Cardiac muscle cell (in vitro differentiated cells and primary cell): ENCODE results near the gene MACROD2. TPM values are rescaled to one million over a fixed set of nuclear protein-coding genes. Genes with fewer than 3 reads are reported as not detected.
"Not testable (repeated sequence)": the region's sequence is repeated elsewhere in the genome, so short reads cannot be mapped to it uniquely, and the experiment has no call there.

ENCODE experiments used
- DNase-seq, 2 donors: peaks; one replicate each; pipeline versions ENCODE4 v3.0.0 to v3.0.0-alpha.2; 2010 to 2017; ENCODE audit warnings: low read depth in 1 of 2, low spot score in 1 of 2
- H3K27ac ChIP-seq: fragments of 200-600 bp; sonication (generic); 2 replicates; pipeline ENCODE4 v1.5.1; 2016
- H3K27me3 ChIP-seq: fragments of 200-600 bp; sonication (generic); 2 replicates; pipeline ENCODE4 v1.6.0; 2016; ENCODE audit warnings: control low read depth
- H3K36me3 ChIP-seq: fragments of 200-600 bp; sonication (generic); 2 replicates; pipeline ENCODE4 v1.5.1; 2016; ENCODE audit warnings: control low read depth
- H3K4me1 ChIP-seq: fragments of 200-600 bp; sonication (generic); 2 replicates; pipeline ENCODE4 v1.8.1; 2017; ENCODE audit warnings: low read depth, mild to moderate bottlenecking, mixed run types
- H3K4me3 ChIP-seq: fragments of 200-600 bp; sonication (generic); 2 replicates; pipeline ENCODE4 v1.5.1; 2016; ENCODE audit warnings: mild to moderate bottlenecking
- H3K9me3 ChIP-seq: fragments of 200-600 bp; sonication (generic); 2 replicates; pipeline ENCODE4 v1.5.1; 2017; ENCODE audit warnings: low read depth, mild to moderate bottlenecking, control low read depth
- polyA plus RNA-seq: library from polyadenylated mRNA; unstranded; fragments of >200 nt; fragmentation: Nextera tagmentation; extraction: Ambion mirVana; gene quantifications from 2 replicates; pipeline ENCODE4 v1.2.1, GENCODE V29; 2016
- total RNA-seq: library from RNA; depleted of rRNA; stranded (reverse); fragments of >200 nt; gene quantifications from 2 replicates; pipeline ENCODE4 v1.2.3, GENCODE V29; 2016
- TF ChIP-seq, protein P1 (sequence below): IDR thresholded peaks from 2 replicates; pipeline ENCODE4 v1.5.1; 2012; ENCODE audit warnings: low read depth, mild to moderate bottlenecking, low read length

The MACROD2 gene
- total and polyA plus RNA-seq, 2 experiments from 2014 or later, result 9.3 to 14.4 TPM

DNA sequence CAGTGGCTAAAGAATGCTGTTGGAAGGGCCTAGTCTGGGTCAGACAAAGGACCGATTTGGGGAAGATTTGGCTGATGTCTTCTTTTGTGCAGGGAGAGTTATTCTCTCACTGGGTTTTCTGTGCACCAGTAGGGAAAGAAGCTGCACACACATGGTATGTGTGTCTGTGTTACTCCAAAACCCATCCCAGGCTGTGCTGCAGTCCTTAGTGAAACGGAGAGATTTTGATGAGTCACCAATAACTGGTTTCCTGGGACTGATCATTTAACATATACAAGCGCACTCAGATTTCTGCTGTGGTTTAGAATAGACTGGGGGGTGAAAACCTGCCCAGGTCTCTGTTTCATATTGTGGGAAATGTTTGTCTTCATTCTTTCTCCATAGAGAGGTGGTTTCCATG, 1528.1 kb downstream of the MACROD2 start:
- no peak for DNase-seq
- Histone ChIP-seq H3K4me1 (no peaks in the 10 kb centered on the region), H3K4me3 (no peak overlapping the region), H3K36me3 (no peaks in the 10 kb centered on the region), H3K27me3 (no peaks in the 10 kb centered on the region), H3K27ac (no peak overlapping the region), H3K9me3 (no peaks in the 10 kb centered on the region)
- TF ChIP-seq, protein P1, sequence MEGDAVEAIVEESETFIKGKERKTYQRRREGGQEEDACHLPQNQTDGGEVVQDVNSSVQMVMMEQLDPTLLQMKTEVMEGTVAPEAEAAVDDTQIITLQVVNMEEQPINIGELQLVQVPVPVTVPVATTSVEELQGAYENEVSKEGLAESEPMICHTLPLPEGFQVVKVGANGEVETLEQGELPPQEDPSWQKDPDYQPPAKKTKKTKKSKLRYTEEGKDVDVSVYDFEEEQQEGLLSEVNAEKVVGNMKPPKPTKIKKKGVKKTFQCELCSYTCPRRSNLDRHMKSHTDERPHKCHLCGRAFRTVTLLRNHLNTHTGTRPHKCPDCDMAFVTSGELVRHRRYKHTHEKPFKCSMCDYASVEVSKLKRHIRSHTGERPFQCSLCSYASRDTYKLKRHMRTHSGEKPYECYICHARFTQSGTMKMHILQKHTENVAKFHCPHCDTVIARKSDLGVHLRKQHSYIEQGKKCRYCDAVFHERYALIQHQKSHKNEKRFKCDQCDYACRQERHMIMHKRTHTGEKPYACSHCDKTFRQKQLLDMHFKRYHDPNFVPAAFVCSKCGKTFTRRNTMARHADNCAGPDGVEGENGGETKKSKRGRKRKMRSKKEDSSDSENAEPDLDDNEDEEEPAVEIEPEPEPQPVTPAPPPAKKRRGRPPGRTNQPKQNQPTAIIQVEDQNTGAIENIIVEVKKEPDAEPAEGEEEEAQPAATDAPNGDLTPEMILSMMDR, result no peak

DNA sequence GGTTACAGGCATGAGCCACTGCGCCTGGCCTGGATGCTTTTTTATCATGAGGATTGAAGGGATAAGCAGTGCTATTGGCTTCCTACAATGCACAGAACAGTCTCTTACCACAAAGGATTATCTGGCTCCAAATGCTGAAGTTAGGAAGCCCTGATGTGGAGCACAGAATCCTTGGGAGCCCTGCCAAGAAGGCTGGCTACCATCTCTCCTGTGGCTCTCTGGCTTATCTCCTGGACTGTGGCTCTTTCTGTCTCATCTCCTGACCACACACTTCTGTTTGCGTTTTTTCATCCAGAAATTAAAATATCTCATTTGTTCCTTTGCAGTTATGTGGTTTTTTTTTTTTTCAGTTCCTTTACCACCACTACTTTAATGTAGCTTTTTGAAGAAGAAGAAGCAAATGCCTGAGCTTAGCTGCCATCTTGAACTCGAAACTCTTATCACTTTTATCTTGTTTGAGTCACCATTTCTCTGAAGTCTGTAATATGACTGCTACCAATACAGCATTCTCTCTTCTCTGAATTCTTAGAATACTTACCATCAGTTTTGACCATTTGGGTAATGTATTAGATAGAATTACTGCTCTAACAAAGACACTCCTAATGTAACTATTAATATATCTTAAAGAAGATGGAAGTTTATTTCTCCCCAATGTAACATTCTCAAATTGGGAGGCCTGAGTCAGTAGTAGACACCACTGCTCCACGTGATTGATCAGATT, 1533.2 kb downstream of the MACROD2 start:
- TF ChIP-seq, protein P1, result no peak
- Histone ChIP-seq H3K27ac (no peak overlapping the region), H3K27me3 (no peaks in the 10 kb centered on the region), H3K36me3 (no peaks in the 10 kb centered on the region), H3K4me3 (no peak overlapping the region), H3K9me3 (no peaks in the 10 kb centered on the region), H3K4me1 (no peaks in the 10 kb centered on the region)
- no peak for DNase-seq

DNA sequence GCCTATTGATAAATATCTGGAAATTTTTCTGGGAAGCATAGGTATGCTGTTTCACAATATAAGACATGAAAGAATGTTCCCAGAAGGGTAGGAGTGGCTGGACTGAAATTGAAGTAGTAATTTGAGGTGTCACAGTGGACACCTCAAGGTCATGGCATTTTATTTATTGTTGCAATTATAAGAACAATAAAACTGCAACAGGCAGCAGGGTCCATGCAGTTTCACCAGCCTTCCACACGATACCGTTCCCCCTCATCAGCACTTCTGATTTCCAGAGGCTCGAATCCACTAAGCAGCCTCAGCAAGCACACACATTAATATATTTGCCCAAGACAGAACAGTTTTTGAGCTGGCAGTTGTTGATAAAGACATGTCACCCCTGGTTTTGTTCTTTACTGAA, 1540.5 kb downstream of the MACROD2 start:
- Histone ChIP-seq H3K4me1 (no peaks in the 10 kb centered on the region), H3K27me3 (no peaks in the 10 kb centered on the region), H3K4me3 (no peak overlapping the region), H3K36me3 (no peaks in the 10 kb centered on the region), H3K27ac (no peak overlapping the region), H3K9me3 (no peaks in the 10 kb centered on the region)
- TF ChIP-seq, protein P1, result no peak
- DNase-seq, result no peak

DNA sequence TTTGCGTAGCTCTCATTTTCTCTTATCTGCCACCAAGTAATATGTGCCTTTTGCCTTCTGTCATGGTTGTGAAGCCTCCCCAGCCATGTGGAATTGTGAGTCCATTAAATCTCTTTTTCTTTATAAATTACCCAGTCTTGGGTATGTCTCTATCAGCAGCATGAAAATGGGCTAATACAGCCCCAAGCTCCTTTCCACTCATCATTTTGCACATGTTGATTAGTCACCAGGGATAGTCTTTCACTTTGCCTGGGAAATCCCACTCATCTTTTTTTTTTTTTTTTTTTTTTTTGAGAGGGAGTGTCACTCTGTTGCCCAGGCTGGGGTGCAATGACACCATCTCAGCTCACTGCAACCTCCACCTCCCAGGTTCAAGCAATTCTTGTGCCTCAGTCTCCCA, 1541.9 kb downstream of the MACROD2 start:
- not testable (repeated sequence) for H3K4me1 ChIP-seq, H3K9me3 ChIP-seq, DNase-seq, H3K27me3 ChIP-seq, H3K4me3 ChIP-seq, H3K27ac ChIP-seq, H3K36me3 ChIP-seq

DNA sequence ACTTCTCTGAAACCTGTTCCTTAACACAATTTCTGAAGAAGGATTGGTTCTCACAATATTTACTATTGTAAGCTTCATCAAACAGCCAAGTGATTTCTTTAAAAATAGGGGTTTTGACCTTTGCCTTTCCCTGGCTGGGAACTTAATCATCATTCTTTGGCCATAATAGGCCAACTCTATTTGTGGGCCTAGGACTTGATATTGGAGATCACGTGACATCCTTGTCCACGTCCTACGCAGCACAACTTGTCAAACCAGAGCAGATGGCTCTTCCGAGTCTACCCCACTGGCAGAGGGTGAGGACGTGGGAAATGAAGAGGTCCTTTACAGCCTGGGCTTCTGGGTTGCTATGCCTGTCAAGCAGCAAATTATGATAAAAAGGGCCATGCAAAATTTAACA, 1547.3 kb downstream of the MACROD2 start:
- H3K27me3 ChIP-seq, result no peaks in the 10 kb centered on the region
- TF ChIP-seq, protein P1, result no peak

DNA sequence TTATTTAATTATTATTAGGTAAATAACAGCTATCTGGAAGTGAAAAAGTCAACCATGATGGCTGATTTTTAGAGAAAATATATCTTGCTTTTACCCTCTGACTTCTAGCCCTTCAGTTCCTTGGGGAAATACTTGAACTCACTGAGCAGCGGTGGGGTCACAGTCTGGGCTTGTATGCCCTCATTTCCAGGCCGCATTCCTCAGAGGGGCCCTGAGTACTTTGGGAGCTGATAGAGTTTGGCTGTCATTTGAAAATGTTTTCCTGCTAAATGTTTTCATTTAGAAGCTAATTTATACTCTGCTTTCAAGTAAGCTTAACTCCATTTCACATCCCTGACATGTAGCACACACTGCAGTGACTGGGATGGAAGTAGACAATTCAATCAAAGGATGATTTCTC, 1549.4 kb downstream of the MACROD2 start:
- H3K27me3 ChIP-seq, result no peaks in the 10 kb centered on the region
- TF ChIP-seq, protein P1, result no peak
- no peak overlapping the region for H3K4me3 ChIP-seq
- H3K9me3 ChIP-seq, result no peaks in the 10 kb centered on the region
- DNase-seq, result peak in 1 of 2 donors; percentile 27
- peaks cover 9% of the 10 kb centered on the region for H3K4me1 ChIP-seq
- H3K36me3 ChIP-seq, result no peaks in the 10 kb centered on the region
- peak overlapping the region; percentile 66 for H3K27ac ChIP-seq

More for the DNA sequence above, 1547.3 kb downstream of the MACROD2 start:
- Histone ChIP-seq H3K27ac (no peak overlapping the region), H3K4me3 (no peak overlapping the region), H3K36me3 (no peaks in the 10 kb centered on the region), H3K9me3 (no peaks in the 10 kb centered on the region), H3K4me1 (peaks cover 9% of the 10 kb centered on the region)
- DNase-seq, result no peak
